ENCODE results near the gene TAC4. TPM values are rescaled to one million over a fixed set of nuclear protein-coding genes. Genes with fewer than 3 reads are reported as not detected.

The TAC4 gene
- total and polyA plus RNA-seq, 2 of the 13 experiments (the other 11 are each of a cell fraction or from before 2014, with no cell fraction given), result not detected

DNA sequence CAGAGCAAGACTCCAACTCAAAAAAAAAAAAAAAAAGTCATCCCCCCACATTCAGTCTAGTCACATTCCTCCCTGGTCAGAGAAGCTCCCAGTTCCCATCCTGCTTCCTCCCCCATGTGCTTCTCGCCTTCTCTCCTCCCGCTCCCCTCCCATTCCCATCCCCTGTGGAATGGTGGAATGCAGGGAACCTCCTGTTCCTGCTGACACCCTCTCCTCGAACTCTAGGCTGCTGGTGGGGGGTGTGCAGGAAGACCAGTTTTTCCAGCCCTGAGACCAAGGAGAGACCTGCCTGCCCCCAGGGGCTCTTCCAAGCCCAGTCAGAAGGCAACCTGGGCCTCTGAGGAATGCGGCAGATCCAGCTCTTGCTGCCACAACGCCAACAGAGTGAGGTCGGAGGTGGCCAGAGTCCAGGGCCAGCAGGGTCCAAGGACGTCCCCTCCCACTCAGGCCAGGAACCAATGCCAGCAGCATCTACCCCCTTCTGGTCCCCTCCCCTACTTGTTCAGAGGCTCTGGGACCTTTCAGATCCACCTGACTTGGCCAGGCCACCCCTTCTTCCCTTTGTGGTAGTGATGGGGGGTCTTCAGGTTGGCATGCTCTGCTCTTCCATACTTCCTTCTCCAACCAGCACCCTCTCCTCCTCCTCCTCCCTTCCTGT lies 39.3 kb upstream of the TAC4 start (continued):
- TF ChIP-seq, protein P1, sequence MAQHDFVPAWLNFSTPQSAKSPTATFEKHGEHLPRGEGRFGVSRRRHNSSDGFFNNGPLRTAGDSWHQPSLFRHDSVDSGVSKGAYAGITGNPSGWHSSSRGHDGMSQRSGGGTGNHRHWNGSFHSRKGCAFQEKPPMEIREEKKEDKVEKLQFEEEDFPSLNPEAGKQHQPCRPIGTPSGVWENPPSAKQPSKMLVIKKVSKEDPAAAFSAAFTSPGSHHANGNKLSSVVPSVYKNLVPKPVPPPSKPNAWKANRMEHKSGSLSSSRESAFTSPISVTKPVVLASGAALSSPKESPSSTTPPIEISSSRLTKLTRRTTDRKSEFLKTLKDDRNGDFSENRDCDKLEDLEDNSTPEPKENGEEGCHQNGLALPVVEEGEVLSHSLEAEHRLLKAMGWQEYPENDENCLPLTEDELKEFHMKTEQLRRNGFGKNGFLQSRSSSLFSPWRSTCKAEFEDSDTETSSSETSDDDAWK (CRISPR knock-in tag; IDR thresholded peaks at IDR 0.05), result no peak
- TF ChIP-seq, protein P2, sequence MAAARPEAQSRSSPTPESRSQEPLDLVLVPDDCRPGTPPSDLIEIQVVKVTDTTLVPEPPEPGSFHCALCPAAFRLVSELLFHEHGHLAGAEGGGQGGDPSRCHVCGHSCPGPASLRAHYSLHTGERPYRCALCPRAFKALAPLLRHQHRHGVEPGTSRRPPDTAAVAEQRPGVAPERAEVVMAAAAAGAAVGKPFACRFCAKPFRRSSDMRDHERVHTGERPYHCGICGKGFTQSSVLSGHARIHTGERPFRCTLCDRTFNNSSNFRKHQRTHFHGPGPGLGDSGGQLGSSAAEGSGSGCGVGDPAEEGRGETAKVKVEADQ (CRISPR knock-in tag; IDR thresholded peaks at IDR 0.05; ENCODE audit: borderline replicate concordance), result no peak
- no peak for TF ChIP-seq PTBP1 (IDR thresholded peaks at IDR 0.05; ENCODE audit: low read depth, low read length, poor library complexity, severe bottlenecking)
- no peak for TF ChIP-seq IKZF4 (CRISPR knock-in tag; IDR thresholded peaks at IDR 0.05; ENCODE audit: borderline replicate concordance, low read depth, not compliant biosample characterization)
- peak; percentile 79 for TF ChIP-seq KDM3A (CRISPR knock-in tag; IDR thresholded peaks at IDR 0.05; ENCODE audit: low read depth)
- TF ChIP-seq, protein P3, sequence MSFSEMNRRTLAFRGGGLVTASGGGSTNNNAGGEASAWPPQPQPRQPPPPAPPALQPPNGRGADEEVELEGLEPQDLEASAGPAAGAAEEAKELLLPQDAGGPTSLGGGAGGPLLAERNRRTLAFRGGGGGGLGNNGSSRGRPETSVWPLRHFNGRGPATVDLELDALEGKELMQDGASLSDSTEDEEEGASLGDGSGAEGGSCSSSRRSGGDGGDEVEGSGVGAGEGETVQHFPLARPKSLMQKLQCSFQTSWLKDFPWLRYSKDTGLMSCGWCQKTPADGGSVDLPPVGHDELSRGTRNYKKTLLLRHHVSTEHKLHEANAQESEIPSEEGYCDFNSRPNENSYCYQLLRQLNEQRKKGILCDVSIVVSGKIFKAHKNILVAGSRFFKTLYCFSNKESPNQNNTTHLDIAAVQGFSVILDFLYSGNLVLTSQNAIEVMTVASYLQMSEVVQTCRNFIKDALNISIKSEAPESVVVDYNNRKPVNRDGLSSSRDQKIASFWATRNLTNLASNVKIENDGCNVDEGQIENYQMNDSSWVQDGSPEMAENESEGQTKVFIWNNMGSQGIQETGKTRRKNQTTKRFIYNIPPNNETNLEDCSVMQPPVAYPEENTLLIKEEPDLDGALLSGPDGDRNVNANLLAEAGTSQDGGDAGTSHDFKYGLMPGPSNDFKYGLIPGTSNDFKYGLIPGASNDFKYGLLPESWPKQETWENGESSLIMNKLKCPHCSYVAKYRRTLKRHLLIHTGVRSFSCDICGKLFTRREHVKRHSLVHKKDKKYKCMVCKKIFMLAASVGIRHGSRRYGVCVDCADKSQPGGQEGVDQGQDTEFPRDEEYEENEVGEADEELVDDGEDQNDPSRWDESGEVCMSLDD (CRISPR knock-in tag; IDR thresholded peaks at IDR 0.05; ENCODE audit: borderline replicate concordance), result no peak
- TF ChIP-seq ZNF17 (CRISPR knock-in tag; IDR thresholded peaks at IDR 0.05), result no peak
- no peak for TF ChIP-seq ZNF780A (CRISPR knock-in tag; IDR thresholded peaks at IDR 0.05)
- no peak for TF ChIP-seq ZSCAN9 (CRISPR knock-in tag; IDR thresholded peaks at IDR 0.05; ENCODE audit: borderline replicate concordance)
- TF ChIP-seq MAFF (IDR thresholded peaks at IDR 0.05; ENCODE audit: low read depth, low read length), result no peak
- no peak for TF ChIP-seq CCDC6 (CRISPR knock-in tag; IDR thresholded peaks at IDR 0.05)
- TF ChIP-seq SSRP1 (CRISPR knock-in tag; IDR thresholded peaks at IDR 0.05), result no peak
- TF ChIP-seq FOSL2 (CRISPR knock-in tag; IDR thresholded peaks at IDR 0.05), result peak; percentile 22; the same call in 1 of the 2 replicates
- no peak for TF ChIP-seq FLYWCH1 (CRISPR knock-in tag; IDR thresholded peaks at IDR 0.05)
- peak; percentile 89; the same call in 1 of the 2 replicates for TF ChIP-seq RFXAP (CRISPR knock-in tag; IDR thresholded peaks at IDR 0.05; ENCODE audit: borderline replicate concordance)
- no peak for TF ChIP-seq RFX1 (IDR thresholded peaks at IDR 0.05)
- 0 out of 2 replicates have a peak, but pooled peaks have one; percentile 37 for TF ChIP-seq ZFP41 (CRISPR knock-in tag; IDR thresholded peaks at IDR 0.05; ENCODE audit: borderline replicate concordance)
- TF ChIP-seq TOE1 (CRISPR knock-in tag; IDR thresholded peaks at IDR 0.05), result no peak
- no peak for TF ChIP-seq HMG20B (CRISPR knock-in tag; conservative IDR thresholded peaks at IDR 0.05)
- no peak for TF ChIP-seq ZNF652 (CRISPR knock-in tag; IDR thresholded peaks at IDR 0.05; ENCODE audit: borderline replicate concordance, low read depth)
- peak; percentile 75 for TF ChIP-seq ZNF772 (CRISPR knock-in tag; IDR thresholded peaks at IDR 0.05)
- no peak for TF ChIP-seq ZNF724P (CRISPR knock-in tag; IDR thresholded peaks at IDR 0.05; ENCODE audit: borderline replicate concordance)
- TF ChIP-seq ZFP36 (IDR thresholded peaks at IDR 0.05; ENCODE audit: borderline replicate concordance, low read depth, low read length, partially characterized antibody), result no peak
- no peak for TF ChIP-seq MTA3 (CRISPR knock-in tag; IDR thresholded peaks at IDR 0.05)
- no peak for TF ChIP-seq NFYB (CRISPR knock-in tag; IDR thresholded peaks at IDR 0.05)
- TF ChIP-seq, protein P4, sequence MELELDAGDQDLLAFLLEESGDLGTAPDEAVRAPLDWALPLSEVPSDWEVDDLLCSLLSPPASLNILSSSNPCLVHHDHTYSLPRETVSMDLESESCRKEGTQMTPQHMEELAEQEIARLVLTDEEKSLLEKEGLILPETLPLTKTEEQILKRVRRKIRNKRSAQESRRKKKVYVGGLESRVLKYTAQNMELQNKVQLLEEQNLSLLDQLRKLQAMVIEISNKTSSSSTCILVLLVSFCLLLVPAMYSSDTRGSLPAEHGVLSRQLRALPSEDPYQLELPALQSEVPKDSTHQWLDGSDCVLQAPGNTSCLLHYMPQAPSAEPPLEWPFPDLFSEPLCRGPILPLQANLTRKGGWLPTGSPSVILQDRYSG (CRISPR knock-in tag; IDR thresholded peaks at IDR 0.05), result no peak

Measured in HepG2 (cell line).